HG02938 (cell line): ENCODE results near the gene TMEM143.
"Not testable (repeated sequence)": the region's sequence is repeated elsewhere in the genome, so short reads cannot be mapped to it uniquely, and the experiment has no call there.

Experiments
- ATAC-seq: cut with Tn5 transposase; IDR thresholded peaks from one replicate; pipeline ENCODE4 v1.9.1; 2021; ENCODE audit warnings: mild to moderate bottlenecking, moderate library complexity; ENCODE audit not compliant: unreplicated experiment

TMEM143 gene

GRCh38 chr19:48297975-48298374, 65.8 kb downstream of the TMEM143 start:
- no peak for ATAC-seq

GRCh38 chr19:48296963-48297734, 66.6 kb downstream of the TMEM143 start:
- ATAC-seq: no peak

- no peak for ATAC-seq
Measured at GRCh38 chr19:48295458-48295857, 68.3 kb downstream of the TMEM143 start.

- ATAC-seq: no peak
Measured at GRCh38 chr19:48292798-48293197, 70.9 kb downstream of the TMEM143 start.

GRCh38 chr19:48291489-48291815, 72.3 kb downstream of the TMEM143 start:
- ATAC-seq: not testable (repeated sequence)

- ATAC-seq: no peak
Measured at GRCh38 chr19:48290771-48291488, 72.8 kb downstream of the TMEM143 start.

GRCh38 chr19:48290401-48290770, 73.4 kb downstream of the TMEM143 start:
- ATAC-seq: no peak

- ATAC-seq: no peak
Measured at GRCh38 chr19:48287748-48288147, 76.0 kb downstream of the TMEM143 start.

GRCh38 chr19:48284896-48285295, 78.8 kb downstream of the TMEM143 start:
- ATAC-seq: no peak

GRCh38 chr19:48283908-48284307, 79.8 kb downstream of the TMEM143 start:
- ATAC-seq: no peak
